HG03064 (cell line): Measurements from ENCODE around the gene NTHL1.
"Not testable (repeated sequence)": the region's sequence is repeated elsewhere in the genome, so short reads cannot be mapped to it uniquely, and the experiment has no call there.

ENCODE experiments used
- ATAC-seq: cut with Tn5 transposase; IDR thresholded peaks from one replicate; pipeline ENCODE4 v1.9.1; 2021; ENCODE audit warnings: low read depth; ENCODE audit not compliant: unreplicated experiment

NTHL1 gene

DNA sequence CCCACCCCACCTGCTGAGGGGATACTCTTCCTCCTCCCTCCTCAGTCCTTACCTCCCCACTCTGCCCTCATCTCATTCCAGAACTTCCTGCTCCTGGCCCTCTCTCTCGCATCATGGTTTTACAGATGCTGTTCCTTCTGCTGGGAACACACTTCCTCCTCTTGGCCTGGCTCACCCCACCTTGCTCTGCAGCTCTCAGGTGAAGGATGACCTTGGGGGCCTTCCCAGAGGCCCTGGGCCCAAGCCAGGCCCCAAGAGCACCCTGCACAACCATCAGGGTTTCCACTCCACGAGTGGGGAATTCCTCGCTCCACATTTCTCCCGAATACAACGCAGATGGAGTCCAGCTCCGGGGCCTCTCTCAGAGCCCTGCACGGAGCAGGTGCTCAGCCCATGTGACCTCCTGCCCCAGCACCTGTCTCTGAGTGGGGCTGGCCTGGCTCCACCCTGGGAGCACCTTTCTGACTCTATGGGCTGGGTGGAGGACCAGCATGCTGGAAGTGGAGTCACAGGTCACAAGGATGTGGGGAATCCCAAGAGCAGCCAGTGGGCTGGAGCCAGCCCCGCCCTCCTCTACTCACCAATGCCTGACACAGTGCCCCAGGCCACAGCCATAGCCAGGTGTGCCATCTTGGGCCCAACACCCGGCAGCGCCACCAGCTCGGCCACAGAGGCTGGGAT lies 4.5 kb downstream of the NTHL1 start:
- no peak for ATAC-seq

DNA sequence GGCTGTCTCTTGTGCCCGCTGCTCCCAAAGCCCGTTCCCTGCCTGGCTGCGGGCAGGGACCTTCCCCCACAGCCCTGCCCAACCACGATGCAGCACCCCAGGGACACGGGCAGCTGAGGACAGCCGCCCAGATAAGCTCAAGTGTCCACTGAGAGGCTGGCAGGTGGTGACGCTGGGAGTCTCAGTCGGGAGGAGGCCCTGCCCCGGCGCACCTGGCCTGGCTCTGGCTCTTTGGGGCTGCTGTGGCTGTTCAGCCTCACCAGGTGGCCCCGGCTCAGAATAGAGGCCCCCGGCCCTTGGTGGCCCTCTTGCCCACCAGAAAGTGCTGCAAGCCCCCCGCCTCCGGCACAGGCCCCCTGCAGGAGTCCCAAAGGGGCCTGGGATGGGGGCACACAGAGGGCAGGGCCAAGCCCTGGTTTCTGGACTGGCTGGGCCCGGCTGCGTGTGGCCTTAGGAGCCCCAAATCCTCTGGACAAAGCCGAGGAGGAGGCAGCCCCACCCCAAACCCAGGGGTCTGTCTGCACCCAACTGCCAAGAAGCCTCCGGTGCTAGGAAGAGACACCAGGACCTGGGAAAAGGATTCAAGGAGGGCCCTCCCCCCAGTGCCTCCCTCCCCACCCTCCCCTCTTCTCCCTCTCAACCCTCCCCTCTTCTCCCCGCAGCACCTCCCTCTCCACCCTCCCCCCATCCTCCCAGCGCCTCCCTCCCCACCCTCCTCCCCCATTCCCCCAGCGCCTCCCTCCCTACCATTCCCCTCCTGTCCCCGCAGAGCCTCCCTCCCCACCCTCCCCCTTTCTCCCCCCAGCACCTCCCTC lies 5.3 kb downstream of the NTHL1 start:
- no peak for ATAC-seq

DNA sequence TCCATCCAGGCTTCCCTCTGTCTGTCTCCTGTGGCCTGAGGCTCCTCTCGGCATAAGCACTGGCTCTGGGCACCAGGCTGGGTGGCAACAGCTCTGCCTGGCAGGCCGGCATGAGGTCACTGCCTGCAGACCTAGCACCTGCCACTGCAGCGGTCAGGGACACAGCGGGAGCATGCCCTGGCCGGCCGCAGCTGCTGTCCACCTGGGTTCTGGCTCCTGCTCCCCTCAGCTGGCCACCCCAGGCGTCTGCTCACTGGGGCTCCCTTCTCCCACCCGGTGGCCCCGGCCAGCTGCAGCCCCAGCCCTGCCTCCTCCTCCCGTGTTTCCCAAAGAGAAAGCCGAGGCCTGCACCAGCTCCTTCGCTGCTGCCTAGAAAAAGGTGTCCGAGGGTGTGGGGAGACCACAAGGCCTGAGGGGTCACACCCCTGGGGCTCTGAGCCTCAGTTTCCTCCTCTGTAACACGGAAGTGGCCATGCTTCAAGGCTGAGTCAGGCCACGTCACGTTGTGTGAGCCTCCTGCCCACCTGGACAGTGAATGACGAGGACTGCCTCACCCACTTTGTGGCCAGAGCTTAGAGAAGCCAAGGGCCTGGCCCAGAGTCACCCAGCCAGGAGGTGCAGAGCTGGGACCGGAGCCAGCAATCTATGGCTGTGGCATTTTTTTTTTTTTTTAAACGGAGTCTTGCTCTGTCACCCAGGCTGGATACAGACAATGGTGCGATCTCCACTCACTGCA lies 6.7 kb downstream of the NTHL1 start:
- ATAC-seq, result no peak

DNA sequence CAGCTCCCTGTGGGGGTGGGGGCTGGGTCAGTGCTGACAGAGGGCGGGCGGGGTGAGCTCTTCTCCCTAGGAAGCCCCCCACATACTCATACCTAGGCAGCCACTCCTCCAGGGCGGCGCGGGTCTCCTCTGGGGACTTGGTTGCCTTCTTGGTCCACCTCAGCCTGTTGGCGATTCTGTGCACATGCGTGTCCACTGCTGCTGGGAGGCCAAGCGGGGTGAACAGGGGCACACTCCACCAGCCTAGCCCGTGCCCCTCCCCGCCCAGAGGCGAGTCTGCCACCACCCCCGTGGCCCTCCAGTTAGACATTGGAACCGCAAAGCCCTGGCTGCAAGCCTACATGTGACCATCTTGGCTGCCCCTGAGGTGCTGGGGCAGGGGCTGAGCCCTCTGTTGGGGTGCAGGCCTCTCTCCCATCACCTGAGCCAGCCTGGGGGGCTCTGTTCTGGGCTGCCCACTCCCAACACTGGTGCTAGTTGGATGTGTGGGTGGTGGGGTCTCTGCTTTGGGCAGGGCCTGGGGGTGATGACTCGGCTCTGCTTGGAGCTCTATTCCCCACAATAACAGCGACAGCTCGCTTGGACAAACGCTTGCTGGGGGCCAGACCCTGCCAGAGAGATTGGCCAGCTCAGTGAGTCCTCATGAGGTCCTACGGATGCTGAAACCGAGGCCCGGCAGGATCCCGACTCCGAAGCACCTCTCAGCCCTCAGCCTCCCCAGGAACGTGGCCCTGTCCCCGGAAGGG lies 7.4 kb downstream of the NTHL1 start:
- ATAC-seq, result no peak

DNA sequence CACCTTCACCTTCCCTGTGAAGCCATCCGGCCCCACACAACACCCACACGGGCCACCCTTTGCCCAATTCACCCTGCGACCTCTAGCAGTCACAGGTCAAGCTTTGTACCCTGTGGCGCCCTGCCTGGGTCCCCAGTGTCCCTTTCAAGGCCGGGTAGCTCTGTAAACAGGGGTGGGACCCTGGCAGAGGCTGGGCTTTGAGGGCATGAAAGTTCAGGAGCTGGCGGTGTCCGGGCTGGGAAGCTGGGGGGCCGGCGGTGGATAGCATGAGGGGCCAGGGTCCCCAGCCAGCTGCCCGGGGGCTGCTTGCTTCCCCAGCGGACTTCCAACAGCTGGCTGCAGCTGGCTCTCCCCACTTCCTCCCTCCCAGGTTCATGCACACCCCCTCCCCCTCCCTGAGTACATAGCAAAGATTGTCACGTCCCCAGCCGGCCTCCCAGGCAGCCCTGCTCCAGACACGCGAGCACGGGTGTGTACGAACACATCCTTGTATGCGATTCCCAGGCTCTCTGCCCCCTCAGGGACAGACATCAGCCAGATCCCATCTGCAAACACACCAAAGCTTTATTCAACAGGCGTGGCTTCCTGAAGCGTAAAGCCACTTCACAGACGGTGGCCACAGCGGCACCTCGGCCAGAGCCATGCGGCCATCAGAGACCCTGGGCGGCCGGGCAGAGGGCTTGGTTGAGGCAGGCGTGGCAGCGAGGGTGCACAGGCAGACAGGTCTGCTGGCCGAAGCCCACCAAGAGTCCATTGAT lies 8.2 kb downstream of the NTHL1 start:
- no peak for ATAC-seq

DNA sequence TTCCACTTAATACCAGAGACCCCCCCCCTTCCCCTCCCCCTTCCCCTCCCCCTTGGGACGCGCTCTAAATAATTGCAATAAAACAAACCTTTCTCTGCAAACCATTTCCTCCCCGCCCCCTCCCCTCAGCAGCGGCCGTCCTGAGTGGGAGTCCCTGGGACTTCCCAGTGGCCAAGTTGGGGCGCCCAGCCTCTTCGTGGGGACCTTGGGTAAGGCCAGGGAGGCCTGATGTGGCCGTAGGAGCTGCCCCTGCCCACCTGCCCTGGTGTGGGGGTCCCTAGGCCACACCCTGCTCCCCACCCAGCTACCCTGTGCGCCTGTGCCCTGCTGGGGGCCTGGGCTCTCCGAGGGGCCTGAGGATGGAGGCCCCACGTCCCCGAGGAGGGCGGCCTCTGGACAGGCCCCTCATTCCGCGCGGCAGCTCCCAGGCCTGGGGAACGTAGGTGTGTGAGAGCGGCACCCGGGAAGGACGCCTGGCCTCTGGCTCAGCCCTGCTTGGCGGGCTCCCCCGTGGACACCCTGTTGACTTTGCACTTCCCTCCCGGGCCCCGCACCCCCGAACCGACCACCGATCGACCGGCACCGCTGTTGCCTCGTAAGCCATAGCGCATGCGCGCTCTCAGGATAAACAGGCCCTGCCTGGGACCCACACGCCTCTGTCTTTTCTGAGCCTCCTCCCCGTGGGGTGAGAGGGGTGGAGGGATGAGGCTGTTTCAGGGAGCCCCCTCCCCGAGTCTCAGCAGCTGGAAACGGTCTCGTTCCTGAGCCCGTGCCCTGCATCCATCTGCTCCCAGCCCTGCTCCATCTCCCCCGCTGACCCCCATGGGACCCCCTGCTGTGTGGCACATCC lies 9.0 kb downstream of the NTHL1 start:
- no peak for ATAC-seq

DNA sequence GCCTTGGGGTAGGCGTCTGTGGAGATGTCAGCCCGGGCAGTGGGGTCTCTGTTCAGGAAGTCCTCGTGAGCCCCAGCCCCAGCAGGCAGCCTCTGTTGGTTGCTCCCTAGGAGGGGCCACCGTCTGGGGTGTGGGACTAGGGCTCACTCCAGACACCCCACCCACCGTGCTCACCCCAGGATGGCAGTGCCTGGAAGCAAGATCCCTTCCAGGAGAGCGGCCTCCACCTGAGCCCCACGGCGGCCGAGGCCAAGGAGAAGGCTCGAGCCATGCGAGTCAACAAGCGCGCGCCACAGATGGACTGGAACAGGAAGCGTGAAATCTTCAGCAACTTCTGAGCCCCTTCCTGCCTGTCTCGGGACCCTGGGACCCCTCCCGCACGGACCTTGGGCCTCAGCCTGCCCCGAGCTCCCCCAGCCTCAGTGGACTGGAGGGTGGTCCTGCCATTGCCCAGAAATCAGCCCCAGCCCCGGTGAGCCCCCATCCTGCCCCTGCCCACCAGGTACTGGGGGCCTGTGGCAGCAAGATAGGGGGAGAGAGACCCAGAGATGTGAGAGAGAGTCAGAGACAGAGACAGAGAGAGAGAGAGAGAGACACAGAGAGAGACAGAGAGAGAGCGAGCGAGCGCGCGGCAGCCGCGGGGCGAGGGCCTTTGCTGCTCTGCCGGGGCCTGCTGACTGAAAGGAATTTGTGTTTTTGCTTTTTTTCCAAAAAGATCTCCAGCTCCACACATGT lies 9.8 kb downstream of the NTHL1 start:
- no peak for ATAC-seq

DNA sequence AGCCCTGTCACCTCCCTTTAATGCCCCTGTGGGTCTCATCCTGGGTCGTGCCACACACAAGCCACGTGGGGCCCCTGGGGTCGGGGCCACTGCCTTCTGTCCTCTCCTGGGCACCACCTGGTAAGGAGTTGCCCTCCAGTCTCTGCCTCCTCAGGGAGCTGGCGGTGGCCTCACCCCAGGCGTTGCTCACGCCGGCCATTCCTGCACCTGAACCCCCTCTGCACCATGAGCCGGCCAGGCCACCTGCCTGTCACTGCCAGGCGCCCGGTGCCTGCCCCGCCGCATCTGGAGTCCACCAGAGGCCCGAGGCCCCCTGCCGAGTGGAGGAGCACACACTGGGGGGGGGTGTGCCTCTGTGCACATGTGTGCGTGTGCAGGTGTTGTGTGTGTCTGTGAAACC lies 10.5 kb downstream of the NTHL1 start:
- ATAC-seq, result no peak

DNA sequence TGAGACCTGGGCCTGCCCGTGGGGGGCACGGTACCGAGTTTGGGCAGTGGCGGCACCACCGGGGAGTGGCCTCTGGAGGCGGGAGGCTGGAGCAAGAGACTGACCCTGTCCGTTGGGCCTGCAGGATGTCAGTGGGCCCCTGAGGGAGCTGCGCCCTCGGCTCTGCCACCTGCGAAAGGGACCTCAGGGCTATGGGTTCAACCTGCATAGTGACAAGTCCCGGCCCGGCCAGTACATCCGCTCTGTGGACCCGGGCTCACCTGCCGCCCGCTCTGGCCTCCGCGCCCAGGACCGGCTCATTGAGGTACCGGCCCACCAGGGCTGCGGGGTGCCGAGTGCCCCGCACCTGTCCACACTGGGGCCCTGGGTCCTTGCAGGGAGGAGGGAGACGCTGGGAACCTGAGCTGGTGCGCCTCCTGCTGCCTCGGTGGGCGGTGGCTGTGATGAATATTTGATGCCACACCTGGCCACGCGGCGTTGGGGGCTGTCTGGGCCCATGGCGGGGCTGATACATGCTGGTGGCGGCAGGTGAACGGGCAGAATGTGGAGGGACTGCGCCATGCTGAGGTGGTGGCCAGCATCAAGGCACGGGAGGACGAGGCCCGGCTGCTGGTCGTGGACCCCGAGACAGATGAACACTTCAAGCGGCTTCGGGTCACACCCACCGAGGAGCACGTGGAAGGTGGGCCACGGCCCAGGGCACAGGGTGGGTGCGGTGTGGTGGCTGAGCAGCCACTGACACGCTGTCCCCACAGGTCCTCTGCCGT lies 11.3 kb downstream of the NTHL1 start:
- no peak for ATAC-seq

DNA sequence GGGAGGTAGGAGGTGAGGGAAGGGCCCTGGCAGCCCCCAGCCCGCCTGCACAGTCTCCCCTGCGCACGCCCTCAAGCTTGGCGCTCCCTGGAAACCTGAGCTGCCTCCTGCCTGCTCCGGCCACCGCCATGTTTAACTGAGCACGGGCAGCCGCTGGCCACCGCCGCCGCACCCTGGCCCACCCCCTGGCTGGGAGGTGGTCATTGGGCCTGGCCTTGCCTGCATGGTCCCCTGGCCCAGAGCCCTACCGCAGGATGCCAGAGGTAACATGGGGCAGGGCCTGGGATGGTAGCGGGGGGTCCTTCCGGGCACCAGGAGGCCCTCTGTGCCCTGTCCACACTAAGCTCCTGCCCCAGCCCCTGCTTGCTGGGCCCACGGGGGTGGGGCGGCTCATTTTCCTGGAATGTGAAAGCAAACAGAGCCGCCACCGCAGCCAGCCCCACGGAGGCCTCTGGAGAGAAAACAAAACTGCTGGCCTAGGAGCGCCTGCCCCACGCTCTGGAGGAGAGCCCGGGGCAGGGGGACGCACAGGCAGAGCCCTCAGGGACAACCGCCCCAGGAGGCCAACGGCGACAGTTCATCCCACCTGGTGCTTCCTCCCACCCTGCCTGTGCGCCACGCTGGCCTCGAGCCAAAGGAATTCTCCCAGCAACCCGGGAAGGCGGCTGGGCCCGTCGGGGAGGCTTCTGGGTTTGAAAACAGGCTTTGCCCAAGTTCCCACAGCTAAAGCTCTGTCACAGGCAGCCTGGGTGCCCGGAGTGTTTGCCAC lies 12.0 kb downstream of the NTHL1 start:
- no peak for ATAC-seq

DNA sequence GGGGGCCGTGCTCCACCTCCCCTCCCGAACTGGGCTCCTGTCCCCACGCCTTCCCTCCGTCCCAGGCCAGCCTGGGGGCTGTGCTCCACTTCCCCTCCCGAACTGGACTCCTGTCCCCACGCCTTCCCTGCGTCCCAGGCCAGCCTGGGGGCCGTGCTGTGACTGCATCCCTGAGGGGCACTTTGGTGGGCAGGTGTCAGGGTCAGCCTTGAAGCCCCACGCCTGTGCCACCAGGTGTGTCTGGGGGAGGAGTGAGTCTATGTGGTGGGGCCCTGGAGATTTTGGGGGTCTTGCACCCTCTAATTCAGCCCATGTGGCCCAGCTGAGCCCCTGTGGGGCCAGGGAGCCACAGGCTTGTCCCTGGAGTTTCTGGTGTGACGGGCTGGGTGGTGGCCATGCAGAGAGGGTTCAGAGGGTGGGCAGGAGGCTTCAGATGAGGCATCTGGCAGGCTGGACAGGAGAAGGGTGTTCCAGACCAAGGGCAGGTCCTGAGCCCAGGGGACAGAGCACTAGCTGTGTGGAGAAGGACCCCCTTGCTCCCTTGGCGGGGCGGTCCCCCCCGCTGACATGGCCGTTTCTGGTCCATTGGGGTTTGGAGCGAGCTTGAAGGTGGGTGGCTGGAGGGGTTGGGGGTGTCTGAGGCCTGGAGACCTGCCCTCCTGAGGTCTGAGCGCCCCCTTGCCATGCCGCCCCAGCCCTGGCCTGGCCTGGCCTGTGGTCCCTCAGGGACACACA lies 12.8 kb downstream of the NTHL1 start:
- ATAC-seq, result no peak

DNA sequence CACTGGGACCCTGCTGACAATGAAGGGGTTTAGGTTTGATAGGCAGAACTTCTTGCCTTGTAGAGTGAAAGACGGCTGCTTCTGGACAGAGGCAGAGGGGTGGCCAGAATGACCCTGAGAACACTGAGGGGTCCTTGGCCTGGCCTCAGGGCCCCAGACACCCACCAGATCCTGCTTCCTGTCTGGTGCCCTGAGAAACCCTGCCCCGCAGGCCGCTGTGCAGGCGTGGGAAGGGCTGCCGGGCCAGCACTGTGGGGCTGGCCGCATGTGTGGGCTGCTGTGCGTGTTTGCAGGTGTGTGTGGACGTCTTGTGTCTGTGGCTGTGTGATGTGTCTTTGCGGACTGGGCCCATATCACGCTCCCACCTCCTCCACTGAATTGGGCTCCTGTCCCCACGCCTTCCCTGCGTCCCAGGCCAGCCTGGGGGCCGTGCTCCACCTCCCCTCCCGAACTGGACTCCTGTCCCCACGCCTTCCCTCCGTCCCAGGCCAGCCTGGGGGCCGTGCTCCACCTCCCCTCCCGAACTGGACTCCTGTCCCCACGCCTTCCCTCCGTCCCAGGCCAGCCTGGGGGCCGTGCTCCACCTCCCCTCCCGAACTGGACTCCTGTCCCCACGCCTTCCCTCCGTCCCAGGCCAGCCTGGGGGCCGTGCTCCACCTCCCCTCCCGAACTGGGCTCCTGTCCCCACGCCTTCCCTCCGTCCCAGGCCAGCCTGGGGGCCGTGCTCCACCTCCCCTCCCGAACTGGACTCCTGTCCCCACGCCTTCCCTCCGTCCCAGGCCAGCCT lies 13.5 kb downstream of the NTHL1 start:
- ATAC-seq, result not testable (repeated sequence)

DNA sequence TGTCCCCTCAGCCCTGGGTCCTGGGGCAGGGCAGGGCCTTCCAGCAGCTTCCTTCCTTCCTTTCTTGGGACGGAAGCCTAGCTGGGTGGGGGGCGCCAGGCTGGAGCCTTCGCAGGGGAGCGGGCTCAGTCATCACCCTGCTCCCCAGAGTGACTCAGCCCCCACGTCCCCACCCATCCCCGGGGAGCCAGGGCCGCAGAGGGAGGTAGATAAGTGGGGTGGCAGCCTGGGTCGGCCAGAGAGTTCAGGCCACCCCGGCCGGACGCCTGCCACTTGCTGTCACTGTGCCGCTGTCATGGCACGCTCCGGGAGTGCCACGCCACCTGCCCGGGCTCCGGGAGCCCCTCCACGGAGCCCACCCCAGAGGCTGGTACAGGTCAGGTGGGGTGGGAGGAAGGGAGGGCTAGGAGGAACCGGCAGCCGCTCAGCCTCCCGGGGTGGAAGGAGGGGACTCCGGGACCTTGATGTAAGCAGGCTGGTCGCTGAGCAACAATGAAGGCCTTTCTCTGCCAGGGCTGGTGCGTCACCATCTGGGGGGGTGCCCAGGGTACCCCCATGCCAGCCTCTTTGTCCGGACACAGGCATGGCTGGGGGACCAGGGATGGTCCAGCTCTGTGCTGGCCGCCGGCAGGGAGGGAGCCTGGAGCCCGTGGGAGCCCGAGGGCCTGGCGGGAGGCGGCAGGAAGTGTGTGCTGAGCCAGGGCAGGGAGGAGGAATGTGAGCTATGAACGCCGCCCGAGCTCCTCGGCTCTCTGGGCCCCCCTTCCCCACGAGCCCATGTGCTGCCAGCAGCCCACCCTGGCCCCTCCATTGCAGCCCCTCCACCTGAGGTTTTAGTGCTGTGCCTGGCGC lies 14.4 kb downstream of the NTHL1 start:
- no peak for ATAC-seq

DNA sequence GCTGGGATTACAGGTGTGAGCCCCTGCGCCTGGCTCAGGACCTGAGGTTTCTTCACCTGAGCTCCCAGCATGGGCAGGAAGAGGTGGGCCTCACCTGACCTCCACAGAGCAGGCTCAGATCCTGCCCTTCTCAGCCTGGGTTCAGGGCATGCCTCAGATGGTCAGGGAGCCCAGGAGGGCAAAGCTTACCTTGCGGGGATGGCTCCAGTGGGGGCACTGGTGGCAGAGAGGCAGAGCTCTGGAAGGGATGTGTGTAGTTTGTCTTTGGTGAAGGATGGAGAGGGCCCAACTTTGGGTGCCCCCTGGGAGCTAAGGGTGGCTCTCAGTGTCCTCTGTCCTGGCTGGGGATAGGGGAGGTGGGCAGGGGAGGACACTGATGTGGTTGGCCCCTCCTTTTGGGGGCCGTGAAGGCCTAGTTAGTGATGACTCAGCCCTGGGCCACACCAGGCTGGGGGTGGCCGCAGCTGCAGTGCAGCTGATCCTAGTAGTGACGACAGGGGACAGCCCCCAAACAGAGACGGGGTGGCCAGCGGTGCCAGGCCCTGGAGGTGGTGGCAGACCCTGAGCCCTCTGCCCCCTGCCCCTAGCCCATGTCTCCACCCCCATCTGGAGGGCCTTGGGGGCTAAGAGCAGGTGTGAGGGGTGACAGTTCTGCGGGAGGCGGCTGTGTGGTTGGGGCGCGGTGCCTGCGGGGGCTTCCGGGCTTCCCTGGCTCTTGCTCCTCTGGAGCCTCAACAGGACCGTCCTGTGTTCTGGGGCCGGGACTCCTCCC lies 15.2 kb downstream of the NTHL1 start:
- no peak for ATAC-seq
